Endothelial cell of hepatic sinusoid (primary cell): ENCODE data around the gene CDK6.
"Not testable (repeated sequence)": the region's sequence is repeated elsewhere in the genome, so short reads cannot be mapped to it uniquely, and the experiment has no call there.

Experiments
- in situ Hi-C: cut with HindIII; loops from 2 replicates; pipeline ENCODE4 v1.10.0; 2017; ENCODE audit warnings: low sequenced_read_pairs

The CDK6 gene

GRCh38 chr7:92763636-92764423, 72.5 kb downstream of the CDK6 start:
- in situ Hi-C loops: no loop called here

- in situ Hi-C loops: no loop called here
Observed at GRCh38 chr7:92762851-92763250, 73.5 kb downstream of the CDK6 start.

GRCh38 chr7:92761391-92762097, 74.8 kb downstream of the CDK6 start:
- in situ Hi-C loops: no loop called here

GRCh38 chr7:92758796-92759431, 77.5 kb downstream of the CDK6 start:
- in situ Hi-C loops: no loop called here

GRCh38 chr7:92757311-92757910, 79.0 kb downstream of the CDK6 start:
- in situ Hi-C loops: not testable (repeated sequence)

GRCh38 chr7:92755680-92756079, 80.7 kb downstream of the CDK6 start:
- in situ Hi-C loops: no loop called here

- in situ Hi-C loops: no loop called here
Observed at GRCh38 chr7:92754919-92755581, 81.3 kb downstream of the CDK6 start.

- in situ Hi-C loops: no loop called here
Observed at GRCh38 chr7:92753614-92754013, 82.8 kb downstream of the CDK6 start.

- in situ Hi-C loops: no loop called here
Observed at GRCh38 chr7:92751902-92752901, 84.2 kb downstream of the CDK6 start.

GRCh38 chr7:92750946-92751345, 85.4 kb downstream of the CDK6 start:
- in situ Hi-C loops: no loop called here

- in situ Hi-C loops: no loop called here
Observed at GRCh38 chr7:92750447-92750839, 85.9 kb downstream of the CDK6 start.

- in situ Hi-C loops: no loop called here
Observed at GRCh38 chr7:92749832-92750446, 86.4 kb downstream of the CDK6 start.

GRCh38 chr7:92749327-92749755, 87.0 kb downstream of the CDK6 start:
- in situ Hi-C loops: no loop called here

- in situ Hi-C loops: no loop called here
Observed at GRCh38 chr7:92748495-92748894, 87.9 kb downstream of the CDK6 start.

- in situ Hi-C loops: no loop called here
Observed at GRCh38 chr7:92747041-92747835, 89.1 kb downstream of the CDK6 start.

- in situ Hi-C loops: no loop called here
Observed at GRCh38 chr7:92745241-92745640, 91.1 kb downstream of the CDK6 start.

GRCh38 chr7:92744180-92744579, 92.2 kb downstream of the CDK6 start:
- in situ Hi-C loops: not testable (repeated sequence)

- in situ Hi-C loops: no loop called here
Observed at GRCh38 chr7:92742186-92742585, 94.2 kb downstream of the CDK6 start.
